Measurements from ENCODE around the gene POGLUT2. TPM values are rescaled to one million over a fixed set of nuclear protein-coding genes. Genes with fewer than 3 reads are reported as not detected.

Gene POGLUT2
- total and polyA plus RNA-seq, 4 donors: 2.0 to 9.2 (median 6.0) TPM

DNA sequence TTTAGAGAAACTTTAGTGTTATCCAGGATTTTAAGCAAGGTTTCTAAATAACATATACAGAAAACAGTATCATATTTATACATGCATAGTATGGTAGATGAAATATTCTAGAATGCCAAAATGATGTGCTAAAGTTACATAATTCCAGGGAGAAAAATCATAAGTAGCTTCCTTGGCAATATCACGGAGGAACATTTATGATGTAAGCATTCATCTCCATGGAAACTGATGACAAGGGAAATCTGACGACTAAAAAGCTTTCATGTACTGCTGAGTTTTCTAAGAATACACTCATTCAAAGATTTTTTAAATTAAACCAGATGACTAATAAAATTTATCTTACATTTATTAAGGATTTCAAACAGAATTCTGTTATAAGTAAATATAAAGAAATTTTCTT, 29.9 kb downstream of the POGLUT2 start:
- Histone ChIP-seq H3K4me3 (ENCODE audit: low read length in 2 of 2) (no peak overlapping the region), H3K27ac (ENCODE audit: low read depth in 1 of 2, low read length in 2 of 2) (no peak overlapping the region), H3K9me3 (ENCODE audit: control insufficient read depth, low read length) (no peaks in the 10 kb centered on the region), H3K36me3 (ENCODE audit: control insufficient read depth in 1 of 2, insufficient read depth in 2 of 2, low read length in 1 of 2) (peaks cover 0 to 3% of the 10 kb centered on the region in 2 donors), H3K4me1 (ENCODE audit: control insufficient read depth in 1 of 2, insufficient read depth in 2 of 2, low read length in 2 of 2) (no peaks in the 10 kb centered on the region), H3K27me3 (ENCODE audit: control insufficient read depth in 1 of 2, insufficient read depth in 2 of 2, low read length in 1 of 2) (no peaks in the 10 kb centered on the region)
- DNase-seq (no peak), ATAC-seq (ENCODE audit: low FRiP score) (no peak)
- WGBS, 2 donors: 48 to 56% methylated on average over 2 of the region's 2 CpGs
- intact Hi-C loops (cut with DNase I): no loop called here

DNA sequence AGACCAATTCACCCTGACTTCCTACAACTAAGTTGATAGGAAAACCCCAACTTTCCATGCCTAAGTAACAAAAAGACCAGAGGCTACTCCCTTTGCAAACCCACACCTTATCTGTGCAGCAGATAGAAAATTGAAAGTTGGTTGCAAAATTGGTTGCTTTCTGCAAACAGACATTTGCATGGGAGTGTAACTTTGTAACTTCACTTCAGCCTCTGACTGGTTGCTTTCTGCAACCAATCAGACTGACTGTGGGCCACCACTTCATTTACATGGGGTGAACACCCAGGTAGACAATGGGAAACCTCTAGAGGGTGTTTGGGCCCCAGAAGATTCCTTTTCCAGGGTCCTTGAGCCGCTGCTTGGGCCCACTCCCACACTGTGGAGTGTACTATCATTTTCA, 35.0 kb downstream of the POGLUT2 start:
- intact Hi-C loops (cut with DNase I): no loop called here
- no peaks in the 10 kb centered on the region for H3K9me3 ChIP-seq (ENCODE audit: control insufficient read depth, low read length)
- no peaks in the 10 kb centered on the region for H3K27me3 ChIP-seq (ENCODE audit: control insufficient read depth in 1 of 2, insufficient read depth in 2 of 2, low read length in 1 of 2)
- ATAC-seq (ENCODE audit: low FRiP score) (no peak), DNase-seq (no peak)
- no peak overlapping the region for H3K4me3 ChIP-seq (ENCODE audit: low read length in 2 of 2)
- H3K4me1 ChIP-seq (ENCODE audit: control insufficient read depth in 1 of 2, insufficient read depth in 2 of 2, low read length in 2 of 2): no peaks in the 10 kb centered on the region
- peaks cover 0 to 3% of the 10 kb centered on the region in 2 donors for H3K36me3 ChIP-seq (ENCODE audit: control insufficient read depth in 1 of 2, insufficient read depth in 2 of 2, low read length in 1 of 2)
- 93 to 100% methylated on average over 1 of the region's 1 CpG for WGBS, 2 donors
- H3K27ac ChIP-seq (ENCODE audit: low read depth in 1 of 2, low read length in 2 of 2): no peak overlapping the region

DNA sequence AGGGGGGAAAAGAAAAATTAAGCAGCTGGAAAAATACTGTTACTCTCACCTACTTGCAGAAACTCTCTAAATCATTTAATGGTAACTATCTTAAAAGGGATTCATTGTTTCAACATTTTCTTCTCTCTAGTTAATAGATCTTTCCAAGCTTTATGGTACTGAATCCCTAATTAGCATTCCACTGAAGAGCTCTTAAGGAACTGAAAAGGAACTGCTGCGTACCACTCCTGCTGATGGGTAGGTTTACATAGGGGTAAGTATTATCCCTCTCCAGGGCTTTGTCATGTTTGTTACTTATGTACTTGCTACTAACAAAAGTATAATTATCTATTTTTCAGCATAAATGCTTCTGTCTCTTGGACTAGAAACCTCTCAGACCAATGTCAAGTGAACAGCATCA, 37.7 kb downstream of the POGLUT2 start:
- no peaks in the 10 kb centered on the region for H3K9me3 ChIP-seq (ENCODE audit: control insufficient read depth, low read length)
- DNase-seq: no peak
- H3K4me1 ChIP-seq (ENCODE audit: control insufficient read depth in 1 of 2, insufficient read depth in 2 of 2, low read length in 2 of 2): no peaks in the 10 kb centered on the region
- H3K27me3 ChIP-seq (ENCODE audit: control insufficient read depth in 1 of 2, insufficient read depth in 2 of 2, low read length in 1 of 2): no peaks in the 10 kb centered on the region
- H3K4me3 ChIP-seq (ENCODE audit: low read length in 2 of 2): no peak overlapping the region
- ATAC-seq (ENCODE audit: low FRiP score): no peak
- no peak overlapping the region for H3K27ac ChIP-seq (ENCODE audit: low read depth in 1 of 2, low read length in 2 of 2)
- H3K36me3 ChIP-seq (ENCODE audit: control insufficient read depth in 1 of 2, insufficient read depth in 2 of 2, low read length in 1 of 2): no peaks in the 10 kb centered on the region
- intact Hi-C loops (cut with DNase I): no loop called here
- 93 to 100% methylated on average over 1 of the region's 1 CpG for WGBS, 2 donors

DNA sequence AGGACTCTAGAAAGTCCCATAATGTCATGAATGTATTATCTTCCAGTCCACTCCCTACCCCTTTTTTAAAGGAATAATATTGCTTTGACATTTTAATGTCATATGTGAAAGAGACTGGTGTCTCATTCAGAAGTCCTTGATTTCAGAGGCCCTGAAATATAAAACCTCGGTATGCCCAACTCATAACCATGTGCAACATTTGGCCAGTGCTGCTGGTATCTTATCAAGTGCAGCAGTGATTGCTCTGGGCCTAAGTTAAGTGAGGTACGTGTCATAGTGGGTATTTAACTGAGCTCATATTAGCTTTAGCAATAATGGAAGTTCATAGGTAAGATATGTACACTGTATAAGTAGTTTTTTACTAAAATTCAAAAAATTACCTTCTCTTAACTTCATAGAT, 39.9 kb downstream of the POGLUT2 start:
- Histone ChIP-seq H3K27me3 (ENCODE audit: control insufficient read depth in 1 of 2, insufficient read depth in 2 of 2, low read length in 1 of 2) (no peaks in the 10 kb centered on the region), H3K27ac (ENCODE audit: low read depth in 1 of 2, low read length in 2 of 2) (no peak overlapping the region), H3K4me1 (ENCODE audit: control insufficient read depth in 1 of 2, insufficient read depth in 2 of 2, low read length in 2 of 2) (no peaks in the 10 kb centered on the region), H3K36me3 (ENCODE audit: control insufficient read depth in 1 of 2, insufficient read depth in 2 of 2, low read length in 1 of 2) (no peaks in the 10 kb centered on the region), H3K4me3 (ENCODE audit: low read length in 2 of 2) (no peak overlapping the region), H3K9me3 (ENCODE audit: control insufficient read depth, low read length) (no peaks in the 10 kb centered on the region)
- DNase-seq (no peak), ATAC-seq (ENCODE audit: low FRiP score) (no peak)
- WGBS, 2 donors: 77 to 83% methylated on average over 2 of the region's 2 CpGs
- intact Hi-C loops (cut with DNase I): no loop called here

DNA sequence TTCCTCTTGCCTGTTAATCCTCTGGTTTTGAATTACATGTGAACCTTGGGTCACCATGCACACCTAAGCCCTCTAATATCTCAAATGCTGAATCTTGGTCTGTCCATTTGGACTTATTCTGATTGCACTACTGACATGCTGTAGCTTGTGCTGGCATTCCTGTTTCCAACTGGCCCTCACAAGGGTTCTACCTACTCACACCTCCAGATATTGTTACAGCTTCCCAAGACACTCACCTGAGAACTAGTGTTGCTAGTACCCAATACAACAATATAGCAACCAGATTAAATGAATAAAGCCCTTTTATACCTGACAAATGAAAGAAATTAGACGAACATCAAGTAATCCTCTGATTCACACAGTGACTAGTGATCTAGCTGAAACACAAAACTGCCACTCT, 41.8 kb downstream of the POGLUT2 start:
- no peaks in the 10 kb centered on the region for H3K4me1 ChIP-seq (ENCODE audit: control insufficient read depth in 1 of 2, insufficient read depth in 2 of 2, low read length in 2 of 2)
- no peak for DNase-seq
- H3K27ac ChIP-seq (ENCODE audit: low read depth in 1 of 2, low read length in 2 of 2): no peak overlapping the region
- 89 to 93% methylated on average over 1 of the region's 1 CpG for WGBS, 2 donors
- no peaks in the 10 kb centered on the region for H3K27me3 ChIP-seq (ENCODE audit: control insufficient read depth in 1 of 2, insufficient read depth in 2 of 2, low read length in 1 of 2)
- ATAC-seq (ENCODE audit: low FRiP score): no peak
- no peaks in the 10 kb centered on the region for H3K36me3 ChIP-seq (ENCODE audit: control insufficient read depth in 1 of 2, insufficient read depth in 2 of 2, low read length in 1 of 2)
- peaks cover 1% of the 10 kb centered on the region for H3K9me3 ChIP-seq (ENCODE audit: control insufficient read depth, low read length)
- intact Hi-C loops (cut with DNase I): no loop called here
- H3K4me3 ChIP-seq (ENCODE audit: low read length in 2 of 2): no peak overlapping the region

DNA sequence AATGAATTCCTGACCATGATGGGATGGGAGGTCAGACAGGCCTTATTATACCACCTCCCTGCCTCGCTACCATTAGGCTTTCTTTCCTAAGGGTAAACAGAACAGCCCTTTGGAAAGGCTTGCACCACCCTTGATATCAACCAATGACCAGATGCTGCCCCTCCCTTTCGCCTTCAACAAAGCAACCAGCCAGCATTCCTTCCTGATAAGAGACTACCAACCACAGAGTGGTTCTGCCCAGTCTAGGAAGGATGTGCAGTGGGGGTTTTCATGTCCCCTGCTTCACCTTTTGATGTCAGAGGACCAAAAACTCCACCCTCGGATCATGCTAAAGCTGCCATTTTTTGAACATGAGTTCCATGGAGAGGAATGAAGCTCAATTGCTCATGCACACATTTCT, 46.9 kb downstream of the POGLUT2 start:
- Histone ChIP-seq H3K27ac (ENCODE audit: low read depth in 1 of 2, low read length in 2 of 2) (no peak overlapping the region), H3K4me3 (ENCODE audit: low read length in 2 of 2) (no peak overlapping the region), H3K36me3 (ENCODE audit: control insufficient read depth in 1 of 2, insufficient read depth in 2 of 2, low read length in 1 of 2) (no peaks in the 10 kb centered on the region), H3K9me3 (ENCODE audit: control insufficient read depth, low read length) (peaks cover 4% of the 10 kb centered on the region), H3K4me1 (ENCODE audit: control insufficient read depth in 1 of 2, insufficient read depth in 2 of 2, low read length in 2 of 2) (no peaks in the 10 kb centered on the region), H3K27me3 (ENCODE audit: control insufficient read depth in 1 of 2, insufficient read depth in 2 of 2, low read length in 1 of 2) (no peaks in the 10 kb centered on the region)
- intact Hi-C loops (cut with DNase I): no loop called here
- 92 to 97% methylated on average over 3 of the region's 3 CpGs for WGBS, 2 donors
- ATAC-seq (ENCODE audit: low FRiP score) (no peak), DNase-seq (no peak)

DNA sequence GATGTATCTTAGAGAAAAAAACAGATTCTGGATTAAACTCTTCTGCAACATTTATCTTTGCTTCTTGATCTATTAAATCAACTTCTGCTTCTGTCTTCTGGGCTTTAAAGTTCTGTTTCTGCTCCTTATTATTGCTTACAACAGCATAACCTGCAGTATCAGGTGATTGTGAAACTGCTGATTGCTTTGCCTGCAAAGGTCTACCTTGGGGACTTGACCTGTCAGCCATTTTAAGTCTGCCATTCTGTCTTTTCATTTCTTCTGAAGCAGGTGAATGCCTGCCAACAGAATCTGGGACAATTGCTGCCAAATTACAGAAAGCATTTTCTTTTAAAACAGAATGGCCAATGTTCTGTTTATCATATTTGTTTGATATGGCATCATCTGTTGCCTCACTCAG, 56.3 kb downstream of the POGLUT2 start:
- H3K36me3 ChIP-seq (ENCODE audit: control insufficient read depth in 1 of 2, insufficient read depth in 2 of 2, low read length in 1 of 2): no peaks in the 10 kb centered on the region
- no peak for DNase-seq
- no peak for ATAC-seq (ENCODE audit: low FRiP score)
- intact Hi-C loops (cut with DNase I): no loop called here
- H3K9me3 ChIP-seq (ENCODE audit: control insufficient read depth, low read length): peaks cover 6% of the 10 kb centered on the region
- no peaks in the 10 kb centered on the region for H3K27me3 ChIP-seq (ENCODE audit: control insufficient read depth in 1 of 2, insufficient read depth in 2 of 2, low read length in 1 of 2)
- H3K4me1 ChIP-seq (ENCODE audit: control insufficient read depth in 1 of 2, insufficient read depth in 2 of 2, low read length in 2 of 2): no peaks in the 10 kb centered on the region
- H3K4me3 ChIP-seq (ENCODE audit: low read length in 2 of 2): no peak overlapping the region
- no peak overlapping the region for H3K27ac ChIP-seq (ENCODE audit: low read depth in 1 of 2, low read length in 2 of 2)

DNA sequence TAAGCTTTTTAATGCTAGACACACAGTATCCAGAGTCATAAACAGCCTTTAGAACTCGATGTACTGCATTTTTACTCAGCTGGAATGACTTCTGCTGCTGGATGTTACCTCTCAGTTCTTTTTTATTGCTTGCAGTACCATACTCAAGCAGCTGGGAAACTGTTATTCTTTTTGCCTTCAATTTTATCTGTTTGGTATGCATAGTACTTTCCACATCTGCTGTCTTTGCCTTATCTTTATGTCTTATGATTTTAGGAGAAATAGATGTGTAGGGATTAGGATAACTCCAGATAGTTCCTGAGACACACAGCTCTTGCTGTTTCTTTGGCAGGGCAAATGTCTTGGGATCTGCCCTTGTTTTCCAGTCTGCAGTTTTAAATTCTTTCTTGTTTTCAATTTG, 56.7 kb downstream of the POGLUT2 start:
- ATAC-seq (ENCODE audit: low FRiP score): no peak
- intact Hi-C loops (cut with DNase I): no loop called here
- 60 to 66% methylated on average over 1 of the region's 1 CpG for WGBS, 2 donors
- no peak overlapping the region for H3K4me3 ChIP-seq (ENCODE audit: low read length in 2 of 2)
- H3K4me1 ChIP-seq (ENCODE audit: control insufficient read depth in 1 of 2, insufficient read depth in 2 of 2, low read length in 2 of 2): no peaks in the 10 kb centered on the region
- H3K27ac ChIP-seq (ENCODE audit: low read depth in 1 of 2, low read length in 2 of 2): no peak overlapping the region
- no peak for DNase-seq
- H3K9me3 ChIP-seq (ENCODE audit: control insufficient read depth, low read length): peaks cover 7% of the 10 kb centered on the region
- no peaks in the 10 kb centered on the region for H3K36me3 ChIP-seq (ENCODE audit: control insufficient read depth in 1 of 2, insufficient read depth in 2 of 2, low read length in 1 of 2)
- H3K27me3 ChIP-seq (ENCODE audit: control insufficient read depth in 1 of 2, insufficient read depth in 2 of 2, low read length in 1 of 2): no peaks in the 10 kb centered on the region
